Measurements from ENCODE around the gene GAS2L2. TPM values are rescaled to one million over a fixed set of nuclear protein-coding genes. Genes with fewer than 3 reads are reported as not detected.
A peak's percentile ranks its signal among the peaks of the same experiment; 100 is the strongest.

The GAS2L2 gene
- total RNA-seq, 1 experiment from 2014 or later = not detected

- Histone ChIP-seq H3K9ac (ENCODE audit: low read length) (no peak overlapping the region), H3K9me2 (replicated peaks; ENCODE audit: low read length) (no peaks in the 10 kb centered on the region), H2AFZ (ENCODE audit: low read length) (no peak overlapping the region), H3K4me2 (ENCODE audit: low read length) (no peak overlapping the region), H4K20me1 (ENCODE audit: low read length) (no peaks in the 10 kb centered on the region), H3K27ac (ENCODE audit: low read length) (no peak overlapping the region), H3K27me3 (ENCODE audit: low read length) (no peaks in the 10 kb centered on the region), H3K4me1 (ENCODE audit: insufficient read depth, low read length) (0 out of 2 replicates have a peak, but pooled peaks cover 3% of the 10 kb centered on the region), H3F3A (ENCODE audit: low read length, unreplicated experiment) (no peaks in the 10 kb centered on the region), H3K9me3 (ENCODE audit: low read length) (no peaks in the 10 kb centered on the region), H3K4me3 (ENCODE audit: low read length) (no peak overlapping the region), H3K79me2 (ENCODE audit: low read length) (no peaks in the 10 kb centered on the region), H3K36me3 (ENCODE audit: low read depth, low read length) (no peaks in the 10 kb centered on the region; the same call in 1 of the 2 replicates)
- TF ChIP-seq EZH2 (IDR thresholded peaks at IDR 0.05; ENCODE audit: low read length, unreplicated experiment) = no peak
- TF ChIP-seq EZH2phosphoT487 (IDR thresholded peaks at IDR 0.05; ENCODE audit: borderline replicate concordance, low read length) = no peak
- no peak for TF ChIP-seq CTCF (conservative IDR thresholded peaks at IDR 0.05; ENCODE audit: low read depth, low read length)
- ChIA-PET CTCF (no interaction called here), POLR2A (ENCODE audit: unreplicated experiment) (no interaction called here)
- no peak for ATAC-seq
- BruUV-seq (replicated peaks) = no TSS peak
- DNase-seq = no peak
- intact Hi-C loops (cut with micrococcal nuclease) = no loop called here
Observed at GRCh38 chr17:35768797-35769196, 15.8 kb upstream of the GAS2L2 start.

GRCh38 chr17:35766903-35767510, 14.0 kb upstream of the GAS2L2 start:
- Histone ChIP-seq H2AFZ (ENCODE audit: low read length) (no peak overlapping the region), H3K4me2 (ENCODE audit: low read length) (no peak overlapping the region), H3K36me3 (ENCODE audit: low read depth, low read length) (no peaks in the 10 kb centered on the region; the same call in 1 of the 2 replicates), H3K79me2 (ENCODE audit: low read length) (no peaks in the 10 kb centered on the region), H3K27ac (ENCODE audit: low read length) (no peak overlapping the region), H3F3A (ENCODE audit: low read length, unreplicated experiment) (no peaks in the 10 kb centered on the region), H3K9me3 (ENCODE audit: low read length) (no peaks in the 10 kb centered on the region), H3K9ac (ENCODE audit: low read length) (no peak overlapping the region), H4K20me1 (ENCODE audit: low read length) (no peaks in the 10 kb centered on the region), H3K9me2 (replicated peaks; ENCODE audit: low read length) (no peaks in the 10 kb centered on the region), H3K27me3 (ENCODE audit: low read length) (no peaks in the 10 kb centered on the region), H3K4me3 (ENCODE audit: low read length) (no peak overlapping the region), H3K4me1 (ENCODE audit: insufficient read depth, low read length) (0 out of 2 replicates have a peak, but pooled peaks cover 3% of the 10 kb centered on the region)
- no TSS peak for BruUV-seq (replicated peaks)
- intact Hi-C loops (cut with micrococcal nuclease) = loop anchor here (1.0 kb wide), 1 partner anchor 37 kb away; no protein-coding TSS in a partner anchor
- TF ChIP-seq EZH2phosphoT487 (IDR thresholded peaks at IDR 0.05; ENCODE audit: borderline replicate concordance, low read length) (no peak), CTCF (conservative IDR thresholded peaks at IDR 0.05; ENCODE audit: low read depth, low read length) (peak; percentile 71)
- ATAC-seq (no peak), DNase-seq (peak; percentile 61)
- ChIA-PET CTCF (interaction anchor here (0.6 to 2.1 kb wide), 3 partner anchors 14 to 42 kb away, joined by 3 to 11 read pairs (median 3); partner anchors contain the start of gene TAF15), POLR2A (ENCODE audit: unreplicated experiment) (no interaction called here)

GRCh38 chr17:35766489-35766877, 13.4 kb upstream of the GAS2L2 start:
- Histone ChIP-seq H3K9ac (ENCODE audit: low read length) (no peak overlapping the region), H3K27me3 (ENCODE audit: low read length) (no peaks in the 10 kb centered on the region), H3K27ac (ENCODE audit: low read length) (no peak overlapping the region), H4K20me1 (ENCODE audit: low read length) (no peaks in the 10 kb centered on the region), H2AFZ (ENCODE audit: low read length) (no peak overlapping the region), H3K79me2 (ENCODE audit: low read length) (no peaks in the 10 kb centered on the region), H3K9me2 (replicated peaks; ENCODE audit: low read length) (no peaks in the 10 kb centered on the region), H3K4me1 (ENCODE audit: insufficient read depth, low read length) (0 out of 2 replicates have a peak, but pooled peaks cover 3% of the 10 kb centered on the region), H3K9me3 (ENCODE audit: low read length) (no peaks in the 10 kb centered on the region), H3K4me3 (ENCODE audit: low read length) (no peak overlapping the region), H3K4me2 (ENCODE audit: low read length) (no peak overlapping the region), H3K36me3 (ENCODE audit: low read depth, low read length) (no peaks in the 10 kb centered on the region; the same call in 1 of the 2 replicates), H3F3A (ENCODE audit: low read length, unreplicated experiment) (no peaks in the 10 kb centered on the region)
- ChIA-PET POLR2A (ENCODE audit: unreplicated experiment) (no interaction called here), CTCF (interaction anchor here (1.0 to 2.1 kb wide), 2 partner anchors 15 to 42 kb away, joined by 3 to 11 read pairs; partner anchors contain the start of gene TAF15)
- ATAC-seq (no peak), DNase-seq (no peak)
- no peak for TF ChIP-seq EZH2phosphoT487 (IDR thresholded peaks at IDR 0.05; ENCODE audit: borderline replicate concordance, low read length)
- no peak for TF ChIP-seq EZH2 (IDR thresholded peaks at IDR 0.05; ENCODE audit: low read length, unreplicated experiment)
- TF ChIP-seq CTCF (conservative IDR thresholded peaks at IDR 0.05; ENCODE audit: low read depth, low read length) = no peak
- intact Hi-C loops (cut with micrococcal nuclease) = no loop called here
- BruUV-seq (replicated peaks) = no TSS peak
